Right atrium auricular region (tissue), 2 donors: ENCODE data around the gene TBP. TPM values are rescaled to one million over a fixed set of nuclear protein-coding genes. Genes with fewer than 3 reads are reported as not detected.

ENCODE experiments used
- DNase-seq: peaks from one replicate; pipeline ENCODE4 v3.0.0-alpha.2; 2019; ENCODE audit warnings: low spot score
- H3K27ac ChIP-seq, 2 donors: fragments of 200-600 bp; sonication (generic); 1 replicate in 1 of 2; 2 replicates in 1 of 2; pipeline ENCODE4 v1.5.1; 2016 to 2019
- H3K27me3 ChIP-seq, 2 donors: fragments of 200-600 bp; sonication (generic); one replicate each; pipeline versions ENCODE4 v1.5.1 to v1.6.0; 2017 to 2019
- H3K36me3 ChIP-seq: fragments of 200-600 bp; sonication (generic); one replicate; pipeline ENCODE4 v1.5.1; 2016
- H3K4me1 ChIP-seq, 2 donors: fragments of 200-600 bp; sonication (generic); one replicate each; pipeline versions ENCODE4 v1.5.1 to v1.6.0; 2017 to 2019
- H3K4me3 ChIP-seq, 2 donors: fragments of 200-600 bp; sonication (generic); 1 replicate in 1 of 2; 2 replicates in 1 of 2; pipeline ENCODE4 v1.5.1; 2017 to 2019; ENCODE audit warnings: mild to moderate bottlenecking in 1 of 2, moderate library complexity in 1 of 2
- H3K9me3 ChIP-seq, 2 donors: fragments of 200-600 bp; sonication (generic); one replicate each; pipeline ENCODE4 v1.5.1; 2019
- CTCF ChIP-seq, 2 donors: fragments of 200-600 bp; sonication (generic); IDR thresholded peaks; one replicate each; pipeline ENCODE4 v1.5.1; 2019; ENCODE audit warnings: antibody characterized with exemption in 2 of 2
- total RNA-seq, 2 donors: library from RNA; depleted of rRNA; stranded (reverse); fragments of >200 nt; gene quantifications; one replicate each; pipeline ENCODE4 v1.1.0, GENCODE V29; 2016

The TBP gene
- total RNA-seq, 2 donors from 2014 or later: 10.1 to 13.3 TPM

DNA sequence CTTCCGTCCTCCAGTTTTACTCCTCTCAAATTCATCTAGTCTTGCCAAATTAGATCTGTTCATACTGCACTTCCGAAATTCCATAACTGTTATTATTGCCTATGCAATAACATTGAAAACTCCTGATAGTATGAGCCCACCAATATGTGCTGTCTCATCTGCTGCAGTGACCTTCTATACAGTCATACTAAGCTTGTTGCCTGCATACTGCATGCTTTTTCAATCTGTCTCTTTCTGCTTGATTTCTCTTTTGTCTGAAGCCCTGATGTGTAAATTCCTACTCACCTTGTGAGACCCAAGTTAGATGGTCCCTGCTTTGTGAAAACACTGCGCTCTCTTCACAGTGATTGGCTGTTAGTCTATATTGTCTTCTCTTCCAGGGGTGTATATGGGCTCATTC, 1.1 kb downstream of the TBP start:
- no peak for TF ChIP-seq CTCF (IDR thresholded peaks at IDR 0.05)
- peak overlapping the region in 1 of 2 donors; percentile 81 for H3K4me3 ChIP-seq
- H3K27me3 ChIP-seq: no peaks in the 10 kb centered on the region
- DNase-seq: no peak
- no peak overlapping the region for H3K27ac ChIP-seq
- H3K9me3 ChIP-seq: no peaks in the 10 kb centered on the region
- H3K4me1 ChIP-seq: peaks cover 0 to 36% of the 10 kb centered on the region in 2 donors
- H3K36me3 ChIP-seq: peaks cover 21% of the 10 kb centered on the region

- peaks cover 55% of the 10 kb centered on the region for H3K36me3 ChIP-seq
- TF ChIP-seq CTCF (IDR thresholded peaks at IDR 0.05): no peak
These were observed 7.4 kb downstream of the TBP start for GRCh38 chr6:170561555-170561954.

DNA sequence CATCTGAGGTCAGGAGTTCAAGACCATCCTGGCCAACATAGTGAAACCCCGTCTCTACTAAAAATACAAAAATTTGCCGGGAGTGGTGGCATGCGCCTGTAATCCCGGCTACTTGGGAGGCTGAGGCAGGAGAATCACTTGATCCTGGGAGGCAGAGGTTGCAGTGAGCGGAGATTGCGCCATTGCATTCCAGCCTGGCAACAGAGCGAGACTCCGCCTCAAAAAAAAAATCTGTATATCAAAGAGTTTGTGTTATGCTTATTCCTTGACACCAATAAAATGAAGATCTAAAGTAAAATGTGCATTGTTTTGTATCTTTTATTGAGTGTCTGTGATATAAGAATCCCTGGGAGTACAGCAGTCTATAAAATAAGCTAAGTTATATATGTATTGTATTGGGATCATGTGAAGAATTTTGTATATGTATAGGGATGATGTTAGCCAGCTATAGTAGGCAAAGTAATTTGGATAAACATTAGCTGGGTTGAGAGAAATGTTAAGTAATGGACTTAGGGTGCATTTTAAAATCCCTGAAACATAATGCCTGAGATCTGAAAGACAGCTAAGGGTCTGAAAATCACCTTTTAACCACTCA, 10.9 kb downstream of the TBP start:
- no peaks in the 10 kb centered on the region for H3K9me3 ChIP-seq
- no peak overlapping the region for H3K27ac ChIP-seq
- H3K4me3 ChIP-seq: no peak overlapping the region
- H3K27me3 ChIP-seq: no peaks in the 10 kb centered on the region
- TF ChIP-seq CTCF (IDR thresholded peaks at IDR 0.05): no peak
- H3K36me3 ChIP-seq: peaks cover 60% of the 10 kb centered on the region
- DNase-seq: no peak
- H3K4me1 ChIP-seq: no peaks in the 10 kb centered on the region

More at GRCh38 chr6:170561555-170561954, 7.4 kb downstream of the TBP start:
- no peak for DNase-seq
- H3K27me3 ChIP-seq: no peaks in the 10 kb centered on the region
- H3K4me1 ChIP-seq: no peaks in the 10 kb centered on the region
- H3K4me3 ChIP-seq: no peak overlapping the region
- H3K27ac ChIP-seq: no peak overlapping the region
- no peaks in the 10 kb centered on the region for H3K9me3 ChIP-seq

GRCh38 chr6:170572704-170573466, 18.7 kb downstream of the TBP start:
- DNase-seq: no peak
- Histone ChIP-seq H3K4me1 (no peaks in the 10 kb centered on the region), H3K4me3 (no peak overlapping the region), H3K27me3 (no peaks in the 10 kb centered on the region), H3K27ac (no peak overlapping the region), H3K36me3 (peaks cover 73% of the 10 kb centered on the region), H3K9me3 (no peaks in the 10 kb centered on the region)
- TF ChIP-seq CTCF (IDR thresholded peaks at IDR 0.05): no peak

DNA sequence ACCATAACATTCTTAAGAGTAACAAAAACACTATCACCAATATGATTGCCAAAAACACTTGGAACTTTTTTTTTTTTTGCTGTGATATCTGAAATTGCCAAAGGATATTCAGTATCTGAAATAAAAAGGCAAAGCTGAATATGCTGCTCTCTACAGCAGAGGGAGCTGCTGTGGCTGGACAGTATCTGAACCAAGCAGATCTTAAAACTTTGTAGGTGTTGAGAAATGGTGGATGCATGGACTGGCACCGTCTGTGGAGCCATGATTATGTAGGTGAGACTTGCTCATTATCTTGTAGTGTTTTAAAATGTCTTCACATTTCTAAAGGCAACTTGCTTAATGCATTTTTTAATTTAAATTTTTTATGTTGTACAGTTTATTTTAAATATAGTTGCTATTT, 21.1 kb downstream of the TBP start:
- Histone ChIP-seq H3K9me3 (no peaks in the 10 kb centered on the region), H3K4me1 (no peaks in the 10 kb centered on the region), H3K27me3 (no peaks in the 10 kb centered on the region), H3K36me3 (peaks cover 68% of the 10 kb centered on the region), H3K4me3 (no peak overlapping the region), H3K27ac (no peak overlapping the region)
- TF ChIP-seq CTCF (IDR thresholded peaks at IDR 0.05): no peak
- no peak for DNase-seq
